Measurements from ENCODE around the gene ANKS1B. TPM values are rescaled to one million over a fixed set of nuclear protein-coding genes. Genes with fewer than 3 reads are reported as not detected.

The ANKS1B gene
- total RNA-seq, 1 experiment from 2014 or later, result 0.61 TPM

- ChIA-PET CTCF (no interaction called here), POLR2A (no interaction called here)
- H3K4me1 Mint-ChIP-seq (ENCODE audit: low read depth, unreplicated experiment), result no peaks in the 10 kb centered on the region
- Histone ChIP-seq H3K36me3 (ENCODE audit: control insufficient read depth, insufficient read depth, low read length) (no peaks in the 10 kb centered on the region), H3K4me3 (ENCODE audit: low read depth, low read length) (no peak overlapping the region), H3K27me3 (replicated peaks; ENCODE audit: control insufficient read depth, insufficient read depth, low read length) (no peaks in the 10 kb centered on the region), H3K9me3 (no peaks in the 10 kb centered on the region), H3K4me1 (no peaks in the 10 kb centered on the region)
- no peaks in the 10 kb centered on the region for H3K36me3 Mint-ChIP-seq (ENCODE audit: insufficient read depth, unreplicated experiment)
- TF ChIP-seq CTCF (IDR thresholded peaks at IDR 0.05; ENCODE audit: insufficient read depth in 1 of 2, low read depth in 1 of 2, low read length in 1 of 2, severe bottlenecking in 1 of 2, unreplicated experiment in 1 of 2), result no peak
- intact Hi-C loops (cut with micrococcal nuclease; ENCODE audit: unreplicated experiment), result loop anchor here (5.0 kb wide), 2 partner anchors 514 to 724 kb away; no protein-coding TSS in a partner anchor
- H3K9me3 Mint-ChIP-seq (ENCODE audit: unreplicated experiment), result no peaks in the 10 kb centered on the region
- no peak overlapping the region for H3K4me3 Mint-ChIP-seq (ENCODE audit: unreplicated experiment)
- DNase-seq, result no peak
- BruUV-seq (replicated peaks), result no TSS peak
- no peak overlapping the region for H3K27ac Mint-ChIP-seq (ENCODE audit: unreplicated experiment)
- H3K27me3 Mint-ChIP-seq (ENCODE audit: insufficient read depth, unreplicated experiment), result peaks cover 13% of the 10 kb centered on the region
These were observed 218.3 kb downstream of the ANKS1B start for GRCh38 chr12:99766408-99766807.

GRCh38 chr12:99765469-99766114, 219.1 kb downstream of the ANKS1B start:
- intact Hi-C loops (cut with micrococcal nuclease; ENCODE audit: unreplicated experiment), result loop anchor here (5.0 kb wide), 2 partner anchors 513 to 723 kb away; no protein-coding TSS in a partner anchor
- CTCF ChIA-PET, result no interaction called here

GRCh38 chr12:99759444-99759843, 225.3 kb downstream of the ANKS1B start:
- intact Hi-C loops (cut with micrococcal nuclease; ENCODE audit: unreplicated experiment), result no loop called here
- no TSS peak for BruUV-seq (replicated peaks)
- Histone ChIP-seq H3K9me3 (no peaks in the 10 kb centered on the region), H3K4me3 (ENCODE audit: low read depth, low read length) (no peak overlapping the region), H3K36me3 (ENCODE audit: control insufficient read depth, insufficient read depth, low read length) (no peaks in the 10 kb centered on the region), H3K4me1 (no peaks in the 10 kb centered on the region), H3K27me3 (replicated peaks; ENCODE audit: control insufficient read depth, insufficient read depth, low read length) (no peaks in the 10 kb centered on the region)
- CTCF ChIA-PET, result no interaction called here
- Mint-ChIP-seq H3K27me3 (ENCODE audit: insufficient read depth, unreplicated experiment) (peaks cover 45% of the 10 kb centered on the region), H3K36me3 (ENCODE audit: insufficient read depth, unreplicated experiment) (no peaks in the 10 kb centered on the region), H3K4me1 (ENCODE audit: low read depth, unreplicated experiment) (no peaks in the 10 kb centered on the region), H3K4me3 (ENCODE audit: unreplicated experiment) (no peak overlapping the region), H3K27ac (ENCODE audit: unreplicated experiment) (no peak overlapping the region), H3K9me3 (ENCODE audit: unreplicated experiment) (no peaks in the 10 kb centered on the region)
- POLR2A ChIA-PET, result interaction anchor here (0.6 kb wide), 1 partner anchor 75 kb away, joined by 9 read pairs; no protein-coding TSS in a partner anchor
- TF ChIP-seq CTCF (IDR thresholded peaks at IDR 0.05; ENCODE audit: insufficient read depth in 1 of 2, low read depth in 1 of 2, low read length in 1 of 2, severe bottlenecking in 1 of 2, unreplicated experiment in 1 of 2), result no peak
- no peak for DNase-seq

More at GRCh38 chr12:99765469-99766114, 219.1 kb downstream of the ANKS1B start:
- H3K4me3 Mint-ChIP-seq (ENCODE audit: unreplicated experiment), result no peak overlapping the region
- Histone ChIP-seq H3K27me3 (replicated peaks; ENCODE audit: control insufficient read depth, insufficient read depth, low read length) (no peaks in the 10 kb centered on the region), H3K36me3 (ENCODE audit: control insufficient read depth, insufficient read depth, low read length) (no peaks in the 10 kb centered on the region), H3K4me3 (ENCODE audit: low read depth, low read length) (no peak overlapping the region), H3K9me3 (no peaks in the 10 kb centered on the region), H3K4me1 (no peaks in the 10 kb centered on the region)
- no peaks in the 10 kb centered on the region for H3K36me3 Mint-ChIP-seq (ENCODE audit: insufficient read depth, unreplicated experiment)
- no TSS peak for BruUV-seq (replicated peaks)
- H3K4me1 Mint-ChIP-seq (ENCODE audit: low read depth, unreplicated experiment), result no peaks in the 10 kb centered on the region
- H3K27me3 Mint-ChIP-seq (ENCODE audit: insufficient read depth, unreplicated experiment), result peaks cover 22% of the 10 kb centered on the region
- no peak overlapping the region for H3K27ac Mint-ChIP-seq (ENCODE audit: unreplicated experiment)
- no peak for DNase-seq
- TF ChIP-seq CTCF (IDR thresholded peaks at IDR 0.05; ENCODE audit: insufficient read depth in 1 of 2, low read depth in 1 of 2, low read length in 1 of 2, severe bottlenecking in 1 of 2, unreplicated experiment in 1 of 2), result no peak
- no peaks in the 10 kb centered on the region for H3K9me3 Mint-ChIP-seq (ENCODE audit: unreplicated experiment)
- POLR2A ChIA-PET, result no interaction called here

All from Caco-2 (cell line).